Right atrium auricular region (tissue), 2 donors: ENCODE results near the gene EFEMP2. TPM values are rescaled to one million over a fixed set of nuclear protein-coding genes. Genes with fewer than 3 reads are reported as not detected.

Experiments
- DNase-seq: peaks from one replicate; pipeline ENCODE4 v3.0.0-alpha.2; 2019; ENCODE audit warnings: low spot score
- H3K27ac ChIP-seq, 2 donors: fragments of 200-600 bp; sonication (generic); 1 replicate in 1 of 2; 2 replicates in 1 of 2; pipeline ENCODE4 v1.5.1; 2016 to 2019
- H3K27me3 ChIP-seq, 2 donors: fragments of 200-600 bp; sonication (generic); one replicate each; pipeline versions ENCODE4 v1.5.1 to v1.6.0; 2017 to 2019
- H3K36me3 ChIP-seq: fragments of 200-600 bp; sonication (generic); one replicate; pipeline ENCODE4 v1.5.1; 2016
- H3K4me1 ChIP-seq, 2 donors: fragments of 200-600 bp; sonication (generic); one replicate each; pipeline versions ENCODE4 v1.5.1 to v1.6.0; 2017 to 2019
- H3K4me3 ChIP-seq, 2 donors: fragments of 200-600 bp; sonication (generic); 1 replicate in 1 of 2; 2 replicates in 1 of 2; pipeline ENCODE4 v1.5.1; 2017 to 2019; ENCODE audit warnings: mild to moderate bottlenecking in 1 of 2, moderate library complexity in 1 of 2
- H3K9me3 ChIP-seq, 2 donors: fragments of 200-600 bp; sonication (generic); one replicate each; pipeline ENCODE4 v1.5.1; 2019
- CTCF ChIP-seq, 2 donors: fragments of 200-600 bp; sonication (generic); IDR thresholded peaks; one replicate each; pipeline ENCODE4 v1.5.1; 2019; ENCODE audit warnings: antibody characterized with exemption in 2 of 2
- total RNA-seq, 2 donors: library from RNA; depleted of rRNA; stranded (reverse); fragments of >200 nt; gene quantifications; one replicate each; pipeline ENCODE4 v1.1.0, GENCODE V29; 2016

EFEMP2 gene
- total RNA-seq, 2 donors from 2014 or later: 117 to 156 TPM

- peaks cover 0 to 47% of the 10 kb centered on the region in 2 donors for H3K4me1 ChIP-seq
- peaks cover 67% of the 10 kb centered on the region for H3K36me3 ChIP-seq
- H3K9me3 ChIP-seq: no peaks in the 10 kb centered on the region
- no peaks in the 10 kb centered on the region for H3K27me3 ChIP-seq
- no peak overlapping the region for H3K4me3 ChIP-seq
- H3K27ac ChIP-seq: no peak overlapping the region
- DNase-seq: no peak
- no peak for TF ChIP-seq CTCF (IDR thresholded peaks at IDR 0.05)
These were observed 9.4 kb downstream of the EFEMP2 start for GRCh38 chr11:65862941-65863888.

- Histone ChIP-seq H3K9me3 (no peaks in the 10 kb centered on the region), H3K27me3 (no peaks in the 10 kb centered on the region), H3K4me1 (peaks cover 0 to 47% of the 10 kb centered on the region in 2 donors), H3K36me3 (peaks cover 58% of the 10 kb centered on the region), H3K27ac (no peak overlapping the region), H3K4me3 (no peak overlapping the region)
- no peak for DNase-seq
- TF ChIP-seq CTCF (IDR thresholded peaks at IDR 0.05): no peak
These were observed 10.3 kb downstream of the EFEMP2 start for GRCh38 chr11:65862191-65862735.

GRCh38 chr11:65861533-65862183 is 10.9 kb downstream of the EFEMP2 start:
- H3K27ac ChIP-seq: peak overlapping the region; percentile 96
- TF ChIP-seq CTCF (IDR thresholded peaks at IDR 0.05): no peak
- peaks cover 52% of the 10 kb centered on the region for H3K36me3 ChIP-seq
- no peaks in the 10 kb centered on the region for H3K9me3 ChIP-seq
- no peaks in the 10 kb centered on the region for H3K27me3 ChIP-seq
- peaks cover 0 to 50% of the 10 kb centered on the region in 2 donors for H3K4me1 ChIP-seq
- DNase-seq: no peak
- H3K4me3 ChIP-seq: peak overlapping the region; percentile 64 to 98

GRCh38 chr11:65861165-65861505 is 11.5 kb downstream of the EFEMP2 start:
- peak overlapping the region; percentile 64 to 98 for H3K4me3 ChIP-seq
- peaks cover 47% of the 10 kb centered on the region for H3K36me3 ChIP-seq
- H3K27me3 ChIP-seq: no peaks in the 10 kb centered on the region
- peaks cover 0 to 55% of the 10 kb centered on the region in 2 donors for H3K4me1 ChIP-seq
- no peak for DNase-seq
- TF ChIP-seq CTCF (IDR thresholded peaks at IDR 0.05): no peak
- no peaks in the 10 kb centered on the region for H3K9me3 ChIP-seq
- H3K27ac ChIP-seq: peak overlapping the region; percentile 96

- H3K4me3 ChIP-seq: peak within 1 kb of the TSS; percentile 98 to 100
- H3K27ac ChIP-seq: peak within 1 kb of the TSS; percentile 96
- TF ChIP-seq CTCF (IDR thresholded peaks at IDR 0.05): peak; percentile 69 to 86
- DNase-seq: peak; percentile 98
- H3K9me3 ChIP-seq: no peaks in the 10 kb centered on the region
- H3K27me3 ChIP-seq: no peaks in the 10 kb centered on the region
- H3K4me1 ChIP-seq: peaks cover 0 to 61% of the 10 kb centered on the region in 2 donors
- H3K36me3 ChIP-seq: peaks cover 47% of the 10 kb centered on the region
These were observed 12.1 kb downstream of the EFEMP2 start, which contains the start of gene MUS81 for GRCh38 chr11:65860278-65861164. Gene MUS81, plus strand, starts transcription at chr11:65860433. Its CDS starts 321 bp downstream, at chr11:65860754.
